HG03196 (cell line): Measurements from ENCODE around the gene ASB7.
"Not testable (repeated sequence)": the region's sequence is repeated elsewhere in the genome, so short reads cannot be mapped to it uniquely, and the experiment has no call there.

ENCODE experiments used
- ATAC-seq: cut with Tn5 transposase; IDR thresholded peaks from one replicate; pipeline ENCODE4 v1.9.1; 2021; ENCODE audit not compliant: unreplicated experiment

The ASB7 gene

GRCh38 chr15:100648951-100649350 is 46.6 kb downstream of the ASB7 start:
- no peak for ATAC-seq

GRCh38 chr15:100650685-100651084 is 48.3 kb downstream of the ASB7 start:
- no peak for ATAC-seq

- no peak for ATAC-seq
Observed at GRCh38 chr15:100651253-100651652, 48.9 kb downstream of the ASB7 start.

GRCh38 chr15:100652116-100652515 is 49.7 kb downstream of the ASB7 start:
- ATAC-seq, result no peak

GRCh38 chr15:100653608-100654007 is 51.2 kb downstream of the ASB7 start:
- no peak for ATAC-seq

GRCh38 chr15:100658895-100659294 is 56.5 kb downstream of the ASB7 start:
- no peak for ATAC-seq

- no peak for ATAC-seq
Observed at GRCh38 chr15:100661156-100661555, 58.8 kb downstream of the ASB7 start.

- no peak for ATAC-seq
Observed at GRCh38 chr15:100663086-100663914, 60.9 kb downstream of the ASB7 start.

GRCh38 chr15:100663915-100664281 is 61.5 kb downstream of the ASB7 start:
- no peak for ATAC-seq

GRCh38 chr15:100665570-100665969 is 63.2 kb downstream of the ASB7 start:
- ATAC-seq, result no peak

GRCh38 chr15:100667405-100668347 is 65.3 kb downstream of the ASB7 start:
- no peak for ATAC-seq

- no peak for ATAC-seq
Observed at GRCh38 chr15:100668348-100668745, 66.0 kb downstream of the ASB7 start.

- no peak for ATAC-seq
Observed at GRCh38 chr15:100669260-100669659, 66.9 kb downstream of the ASB7 start.

GRCh38 chr15:100670505-100671021 is 68.2 kb downstream of the ASB7 start:
- no peak for ATAC-seq

GRCh38 chr15:100671124-100671680 is 68.8 kb downstream of the ASB7 start:
- ATAC-seq, result no peak

GRCh38 chr15:100671858-100672543 is 69.6 kb downstream of the ASB7 start:
- no peak for ATAC-seq

- ATAC-seq, result no peak
Observed at GRCh38 chr15:100672959-100673358, 70.6 kb downstream of the ASB7 start.

GRCh38 chr15:100679151-100679550 is 76.8 kb downstream of the ASB7 start:
- not testable (repeated sequence) for ATAC-seq

GRCh38 chr15:100680726-100681125 is 78.3 kb downstream of the ASB7 start:
- no peak for ATAC-seq

GRCh38 chr15:100681335-100681746 is 79.0 kb downstream of the ASB7 start:
- ATAC-seq, result no peak

GRCh38 chr15:100682468-100682867 is 80.1 kb downstream of the ASB7 start:
- no peak for ATAC-seq
